ENCODE results near the gene MAD2L1BP. TPM values are rescaled to one million over a fixed set of nuclear protein-coding genes. Genes with fewer than 3 reads are reported as not detected.

MAD2L1BP gene
- total RNA-seq, 1 donor from 2014 or later, result 36.3 TPM

DNA sequence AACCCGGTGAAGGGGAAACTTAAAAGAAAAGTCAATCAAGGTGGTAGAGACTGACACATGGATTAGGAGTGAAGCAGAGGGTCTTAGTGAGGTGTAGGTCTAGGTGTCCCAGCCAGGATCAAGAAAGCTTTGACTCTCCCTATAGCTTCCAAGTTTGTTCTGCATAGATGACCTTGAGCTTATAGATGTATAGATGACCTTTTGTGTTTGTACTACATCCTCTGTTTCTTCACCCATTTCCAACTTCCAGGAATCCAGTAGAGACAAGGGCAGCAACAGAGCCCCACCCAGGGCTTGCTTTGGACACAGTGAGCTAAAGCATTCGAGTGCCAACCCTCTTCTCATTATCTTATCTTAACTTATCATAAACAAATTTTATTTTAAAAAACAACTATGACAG is 53.8 kb downstream of the MAD2L1BP start:
- Mint-ChIP-seq H3K27me3 (peaks cover 4% of the 10 kb centered on the region), H3K9me3 (peaks cover 3% of the 10 kb centered on the region), H3K4me3 (no peak overlapping the region), H3K36me3 (ENCODE audit: low read depth) (peaks cover 9% of the 10 kb centered on the region), H3K4me1 (peaks cover 23% of the 10 kb centered on the region), H3K27ac (no peak overlapping the region)
- intact Hi-C loops (cut with micrococcal nuclease), result no loop called here
- no peak for DNase-seq

Other genes with a start within 250 kb of the MAD2L1BP start
- gene ABCC10, start 208.3 kb upstream of the MAD2L1BP start, total RNA-seq, result 38.2 and 40.0 TPM in 2 replicates
- 1.6 and 2.0 TPM in 2 replicates for gene DLK2, start 180.3 kb upstream of the MAD2L1BP start, total RNA-seq
- 40.7 and 41.1 TPM in 2 replicates for gene TJAP1, start 158.3 kb upstream of the MAD2L1BP start, total RNA-seq
- 0.14 and 0.51 TPM in 2 replicates for gene LRRC73, start 125.5 kb upstream of the MAD2L1BP start, total RNA-seq
- 47.7 and 52.1 TPM in 2 replicates for gene YIPF3, start 118.9 kb upstream of the MAD2L1BP start, total RNA-seq
- gene POLR1C, start 118.8 kb upstream of the MAD2L1BP start, total RNA-seq, result 91.7 TPM in 2 replicates
- gene XPO5, start 59.8 kb upstream of the MAD2L1BP start, total RNA-seq, result 143 and 145 TPM in 2 replicates
- 34.2 and 37.9 TPM in 2 replicates for gene POLH, start 59.7 kb upstream of the MAD2L1BP start, total RNA-seq
- 69.4 and 70.3 TPM in 2 replicates for gene GTPBP2, start 6.6 kb upstream of the MAD2L1BP start, total RNA-seq
- not detected in 2 replicates for gene RSPH9, start 9.2 kb downstream of the MAD2L1BP start, total RNA-seq
- 47.4 and 50.1 TPM in 2 replicates for gene MRPS18A, start 52.0 kb downstream of the MAD2L1BP start, total RNA-seq
- gene VEGFA, start 134.4 kb downstream of the MAD2L1BP start, total RNA-seq, result 62.9 and 64.6 TPM in 2 replicates

Data from activated CD4-positive, alpha-beta T cell treated with anti-CD3 and anti-CD28 coated beads, Interleukin-2, amount 10 ng/mL, durations not matched to agents 24 days and 14 days (primary cell).